GM12801 (cell line): Measurements from ENCODE around the gene TIAM2.

Experiments used
- TF ChIP-seq, protein P1 (sequence below): IDR thresholded peaks from one replicate; pipeline ENCODE4 v1.5.1; 2011; ENCODE audit warnings: control low read depth; ENCODE audit not compliant: insufficient read length; ENCODE audit errors: extremely low read depth

TIAM2 gene

DNA sequence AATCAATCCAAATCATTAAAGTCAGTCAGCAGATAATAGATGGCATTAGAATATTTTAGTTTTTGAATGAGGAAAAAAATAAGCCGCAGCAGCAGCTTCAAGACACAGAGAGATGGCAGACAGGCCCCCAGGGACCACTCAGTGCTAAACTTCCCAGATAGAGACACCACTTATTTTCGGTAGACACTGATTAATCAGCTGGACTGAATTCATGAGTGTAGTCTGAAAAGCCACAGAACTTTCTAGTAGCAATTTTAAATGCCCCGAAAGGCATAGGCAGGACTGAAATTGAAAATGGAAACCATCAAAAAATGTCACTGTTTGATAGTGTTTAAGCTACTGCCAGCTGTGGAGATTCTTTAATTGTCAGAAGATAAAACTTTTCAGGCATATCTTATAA lies 265.6 kb downstream of the TIAM2 start:
- TF ChIP-seq, protein P1, sequence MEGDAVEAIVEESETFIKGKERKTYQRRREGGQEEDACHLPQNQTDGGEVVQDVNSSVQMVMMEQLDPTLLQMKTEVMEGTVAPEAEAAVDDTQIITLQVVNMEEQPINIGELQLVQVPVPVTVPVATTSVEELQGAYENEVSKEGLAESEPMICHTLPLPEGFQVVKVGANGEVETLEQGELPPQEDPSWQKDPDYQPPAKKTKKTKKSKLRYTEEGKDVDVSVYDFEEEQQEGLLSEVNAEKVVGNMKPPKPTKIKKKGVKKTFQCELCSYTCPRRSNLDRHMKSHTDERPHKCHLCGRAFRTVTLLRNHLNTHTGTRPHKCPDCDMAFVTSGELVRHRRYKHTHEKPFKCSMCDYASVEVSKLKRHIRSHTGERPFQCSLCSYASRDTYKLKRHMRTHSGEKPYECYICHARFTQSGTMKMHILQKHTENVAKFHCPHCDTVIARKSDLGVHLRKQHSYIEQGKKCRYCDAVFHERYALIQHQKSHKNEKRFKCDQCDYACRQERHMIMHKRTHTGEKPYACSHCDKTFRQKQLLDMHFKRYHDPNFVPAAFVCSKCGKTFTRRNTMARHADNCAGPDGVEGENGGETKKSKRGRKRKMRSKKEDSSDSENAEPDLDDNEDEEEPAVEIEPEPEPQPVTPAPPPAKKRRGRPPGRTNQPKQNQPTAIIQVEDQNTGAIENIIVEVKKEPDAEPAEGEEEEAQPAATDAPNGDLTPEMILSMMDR = no peak

GRCh38 chr6:155261111-155261900 lies 266.2 kb downstream of the TIAM2 start:
- TF ChIP-seq, protein P1 = no peak

DNA sequence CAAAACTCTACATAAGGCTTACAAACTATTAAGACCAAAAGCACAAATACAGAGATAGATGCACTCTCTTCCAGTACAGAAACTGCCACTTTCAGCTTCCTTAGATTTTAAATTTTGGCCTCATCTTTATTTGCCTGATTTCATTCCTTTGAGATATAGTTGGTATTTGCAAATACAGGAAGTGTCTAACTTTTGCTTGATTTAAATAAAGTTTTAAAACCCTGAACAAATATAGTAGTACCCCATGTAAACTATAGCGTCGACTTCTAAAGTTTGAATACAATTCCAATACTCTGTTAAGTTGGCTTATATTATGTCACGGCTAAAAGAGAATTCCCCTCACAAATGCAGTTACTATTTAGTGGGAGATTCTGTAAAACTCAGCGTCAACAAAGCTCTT lies 267.5 kb downstream of the TIAM2 start:
- TF ChIP-seq, protein P1 = no peak

DNA sequence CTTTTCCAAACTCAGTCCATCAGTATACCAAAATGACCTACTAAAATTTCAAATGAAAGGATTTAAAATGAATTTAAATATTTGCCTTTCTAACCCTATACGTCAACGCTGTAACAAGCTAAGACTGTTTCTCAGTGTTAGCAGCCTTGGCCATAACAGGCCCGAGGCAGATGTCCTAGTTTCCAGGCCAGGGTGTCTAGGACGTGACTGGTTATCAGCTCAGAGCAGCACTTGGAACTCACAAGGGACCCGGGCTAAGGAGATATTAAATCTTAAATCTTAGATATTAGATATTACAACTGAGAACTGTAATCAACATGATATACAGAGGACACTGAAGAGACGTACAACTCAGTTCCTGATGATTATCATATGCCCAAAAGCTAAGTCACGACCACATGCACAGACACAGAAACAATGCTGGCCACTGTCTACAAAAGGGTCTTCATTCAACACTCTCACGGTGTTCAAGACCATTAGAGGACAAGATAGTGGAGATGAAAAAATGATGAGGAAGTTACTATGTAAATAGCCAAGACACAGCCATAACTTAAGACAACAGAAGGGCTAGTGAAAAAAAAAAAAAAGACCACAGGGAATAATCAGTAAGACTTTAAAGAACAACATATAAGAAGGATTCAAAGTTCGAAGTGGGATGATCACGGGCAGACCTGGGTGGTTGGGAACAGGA lies 268.4 kb downstream of the TIAM2 start, which contains the start of gene CLDN20:
TSS of gene CLDN20 (plus strand) at position 641 of the 691 bp plus-strand sequence. CDS start 11,707 bp downstream, outside the sequence.
- TF ChIP-seq, protein P1 = no peak

DNA sequence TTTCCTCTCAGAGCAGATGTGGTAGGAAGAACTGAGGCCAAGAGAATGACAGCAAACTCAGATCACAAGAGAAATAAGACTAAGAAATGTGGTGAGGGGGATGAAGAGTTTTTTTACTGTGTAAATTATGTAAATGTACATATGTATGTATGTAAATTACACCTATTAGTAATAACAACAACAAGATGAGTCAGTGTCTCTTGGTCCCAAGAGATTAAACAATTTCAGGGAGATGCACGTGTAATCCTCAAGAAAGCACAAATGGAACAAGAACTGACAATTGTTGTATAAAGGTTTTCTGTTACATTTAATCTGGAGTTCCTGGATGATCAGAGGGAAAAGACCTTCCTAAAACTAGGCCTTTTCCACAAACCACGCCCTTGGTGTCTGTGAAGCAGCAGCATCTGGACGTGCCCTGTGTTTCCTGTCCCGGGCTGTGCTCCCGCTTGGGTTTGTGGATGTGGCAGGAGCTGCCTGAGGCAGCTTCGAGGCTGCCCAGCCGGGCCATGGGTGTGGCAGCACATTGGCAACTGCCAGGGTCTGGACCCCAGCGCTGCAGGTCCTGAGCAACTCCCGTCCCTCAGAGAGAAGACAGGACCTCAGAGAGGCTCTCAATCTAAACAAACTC lies 269.7 kb downstream of the TIAM2 start:
- TF ChIP-seq, protein P1 = no peak

DNA sequence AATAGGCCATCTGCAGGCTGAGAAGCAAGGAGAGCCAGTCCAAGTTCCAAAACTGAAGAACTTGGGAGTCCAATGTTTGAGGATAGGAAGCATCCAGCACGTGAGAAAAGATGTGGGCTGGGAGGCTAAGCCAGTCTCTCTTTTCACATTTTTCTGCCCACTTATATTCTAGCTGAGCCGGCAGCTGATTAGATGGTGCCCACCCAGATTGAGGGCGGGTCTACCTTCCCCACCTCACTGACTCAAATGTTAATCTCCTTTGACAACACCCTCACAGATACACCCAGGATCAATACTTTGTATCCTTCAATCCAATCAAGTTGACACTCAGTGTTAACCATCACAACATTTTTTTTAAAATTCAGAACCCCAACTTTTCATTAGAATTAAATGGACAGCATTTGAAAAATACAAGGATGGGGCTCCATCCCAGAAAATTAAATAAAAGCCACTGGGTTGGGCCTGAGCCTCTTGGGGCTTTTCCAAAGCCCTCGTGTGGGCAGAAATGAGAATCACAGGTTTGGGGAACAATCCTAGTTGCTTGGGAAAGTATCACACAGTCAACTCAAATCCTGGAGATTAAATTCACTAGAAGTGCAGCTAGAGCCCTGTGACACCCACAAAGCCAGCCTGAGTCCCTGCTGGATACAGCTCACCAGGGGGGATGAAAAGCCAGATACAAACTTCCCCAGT lies 270.9 kb downstream of the TIAM2 start:
- TF ChIP-seq, protein P1 = no peak

- TF ChIP-seq, protein P1 = no peak
These were observed 272.3 kb downstream of the TIAM2 start for GRCh38 chr6:155267411-155267810.
